BE2C (cell line): ENCODE results near the gene CFAP100.

Experiments
- DNase-seq: peaks from one replicate; pipeline ENCODE4 v3.0.0-alpha.2; 2020
- H3K27me3 ChIP-seq: fragments of 250-450 bp; sonication (Bioruptor Pico); 2 replicates; pipeline ENCODE4 v1.5.1; 2020; ENCODE audit warnings: mild to moderate bottlenecking
- H3K36me3 ChIP-seq: fragments of 250-450 bp; sonication (Bioruptor Pico); 2 replicates; pipeline ENCODE4 v1.5.1; 2020; ENCODE audit warnings: mild to moderate bottlenecking
- H3K4me1 ChIP-seq: fragments of 250-450 bp; sonication (Bioruptor Pico); 2 replicates; pipeline ENCODE4 v1.5.1; 2020
- H3K4me3 ChIP-seq: 2 replicates; pipeline ENCODE4 v1.5.1; 2011; ENCODE audit warnings: low read depth, low read length
- H3K9me3 ChIP-seq: fragments of 250-450 bp; sonication (Bioruptor Pico); 2 replicates; pipeline ENCODE4 v1.5.1; 2020
- TF ChIP-seq, protein P1 (sequence below): IDR thresholded peaks from 2 replicates; pipeline ENCODE4 v1.5.1; 2012; ENCODE audit warnings: mild to moderate bottlenecking, low read depth, low read length

CFAP100 gene

DNA sequence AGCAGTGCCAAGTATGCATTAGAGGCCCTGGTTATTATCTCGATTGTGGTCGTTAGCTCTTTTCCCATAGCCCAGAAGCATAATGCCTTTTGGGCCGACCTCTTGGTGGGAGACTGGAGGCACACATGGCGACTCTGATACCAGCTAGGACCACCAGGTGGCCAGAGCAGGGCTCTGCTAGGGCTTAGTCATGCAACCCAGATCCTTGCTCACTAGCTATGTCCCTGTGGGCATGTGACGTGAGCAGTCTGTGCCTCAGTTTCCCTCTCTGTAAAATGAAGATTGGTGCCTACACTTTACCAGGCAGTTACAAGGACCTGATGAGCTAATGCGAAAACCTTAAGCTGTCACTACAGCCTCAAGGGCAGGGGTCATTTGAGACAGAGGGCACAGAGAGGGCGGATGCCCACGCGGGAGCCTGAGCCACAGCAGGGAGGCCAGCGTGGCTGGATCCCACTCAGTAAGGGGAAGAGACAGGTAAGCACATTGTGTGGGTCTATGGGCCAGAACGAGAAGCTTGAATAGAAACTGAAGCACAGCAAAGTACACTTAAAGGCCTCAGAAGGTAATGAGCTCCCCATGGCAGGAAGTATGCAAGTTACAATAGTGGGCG, 46.3 kb upstream of the CFAP100 start:
- TF ChIP-seq, protein P1, sequence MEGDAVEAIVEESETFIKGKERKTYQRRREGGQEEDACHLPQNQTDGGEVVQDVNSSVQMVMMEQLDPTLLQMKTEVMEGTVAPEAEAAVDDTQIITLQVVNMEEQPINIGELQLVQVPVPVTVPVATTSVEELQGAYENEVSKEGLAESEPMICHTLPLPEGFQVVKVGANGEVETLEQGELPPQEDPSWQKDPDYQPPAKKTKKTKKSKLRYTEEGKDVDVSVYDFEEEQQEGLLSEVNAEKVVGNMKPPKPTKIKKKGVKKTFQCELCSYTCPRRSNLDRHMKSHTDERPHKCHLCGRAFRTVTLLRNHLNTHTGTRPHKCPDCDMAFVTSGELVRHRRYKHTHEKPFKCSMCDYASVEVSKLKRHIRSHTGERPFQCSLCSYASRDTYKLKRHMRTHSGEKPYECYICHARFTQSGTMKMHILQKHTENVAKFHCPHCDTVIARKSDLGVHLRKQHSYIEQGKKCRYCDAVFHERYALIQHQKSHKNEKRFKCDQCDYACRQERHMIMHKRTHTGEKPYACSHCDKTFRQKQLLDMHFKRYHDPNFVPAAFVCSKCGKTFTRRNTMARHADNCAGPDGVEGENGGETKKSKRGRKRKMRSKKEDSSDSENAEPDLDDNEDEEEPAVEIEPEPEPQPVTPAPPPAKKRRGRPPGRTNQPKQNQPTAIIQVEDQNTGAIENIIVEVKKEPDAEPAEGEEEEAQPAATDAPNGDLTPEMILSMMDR, result peak; percentile 45
- Histone ChIP-seq H3K9me3 (no peaks in the 10 kb centered on the region), H3K4me3 (no peak overlapping the region), H3K27me3 (no peaks in the 10 kb centered on the region), H3K4me1 (no peaks in the 10 kb centered on the region), H3K36me3 (no peaks in the 10 kb centered on the region)
- DNase-seq, result no peak

DNA sequence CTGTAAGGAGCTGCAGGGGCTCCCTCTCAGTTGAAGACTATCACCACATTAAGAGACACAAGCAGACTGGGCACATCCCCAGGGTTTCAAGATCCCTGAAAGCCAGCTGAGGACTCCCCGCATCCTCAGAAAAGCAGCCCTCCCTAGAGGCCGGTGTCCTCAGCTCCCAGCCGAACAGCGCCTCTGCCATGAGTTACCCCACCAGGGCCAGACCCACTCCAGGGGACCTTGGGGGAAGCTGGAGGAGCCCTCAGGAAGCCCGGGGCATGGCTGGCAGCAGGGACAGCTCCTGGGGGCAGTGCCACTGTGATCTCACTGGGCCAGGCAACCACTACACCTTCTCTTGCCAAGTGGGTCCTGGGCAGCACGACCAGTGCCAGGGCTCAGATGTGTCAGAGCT, 45.6 kb upstream of the CFAP100 start:
- TF ChIP-seq, protein P1, result no peak
- H3K4me3 ChIP-seq, result no peak overlapping the region
- no peaks in the 10 kb centered on the region for H3K36me3 ChIP-seq
- DNase-seq, result no peak
- no peaks in the 10 kb centered on the region for H3K4me1 ChIP-seq
- H3K9me3 ChIP-seq, result no peaks in the 10 kb centered on the region
- H3K27me3 ChIP-seq, result no peaks in the 10 kb centered on the region

DNA sequence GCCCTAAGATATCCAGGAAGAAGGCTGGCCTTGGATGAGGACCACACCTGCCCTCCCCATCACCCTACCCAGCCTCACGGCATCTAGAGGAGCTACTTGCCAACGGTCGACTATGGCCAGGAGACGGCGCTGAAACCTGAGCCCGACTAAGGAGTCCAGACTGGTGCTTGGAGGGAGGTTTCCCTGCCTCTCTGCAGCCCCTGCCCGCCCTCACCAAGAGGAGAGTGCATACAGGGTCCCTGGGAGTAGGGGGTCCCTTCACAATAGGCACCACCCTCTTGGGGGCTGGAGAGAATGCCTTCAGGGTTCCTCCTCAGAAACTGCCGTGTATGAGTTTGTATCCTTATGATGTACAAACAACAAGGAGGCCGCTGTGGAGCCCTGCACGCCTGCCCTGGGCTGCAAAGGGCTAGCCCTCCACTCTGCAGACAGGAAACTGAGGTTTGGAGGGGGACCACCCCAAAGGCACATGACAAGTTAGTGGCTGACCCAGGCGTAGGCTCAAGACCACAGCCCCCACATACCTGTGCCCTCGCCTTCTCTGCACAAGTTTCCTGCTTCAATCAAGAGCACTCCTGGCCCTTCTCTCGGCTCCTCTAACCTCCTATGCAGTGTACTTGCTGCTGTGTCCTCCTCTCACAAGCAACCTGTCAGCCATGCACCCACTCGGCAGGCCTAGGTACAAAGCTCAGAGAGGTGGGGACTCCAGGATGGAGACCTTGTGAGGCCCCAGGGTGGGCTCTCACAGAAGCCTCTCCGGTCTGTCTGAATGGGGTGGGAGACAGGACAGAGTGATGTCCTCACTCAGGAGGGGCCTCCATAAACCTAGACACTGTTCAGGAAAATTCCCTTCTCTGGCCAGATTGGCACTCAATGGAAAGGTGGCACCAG, 44.9 kb upstream of the CFAP100 start:
- Histone ChIP-seq H3K9me3 (no peaks in the 10 kb centered on the region), H3K27me3 (no peaks in the 10 kb centered on the region), H3K4me1 (peaks cover under 1% of the 10 kb centered on the region; the same call in 1 of the 2 replicates), H3K36me3 (no peaks in the 10 kb centered on the region), H3K4me3 (no peak overlapping the region)
- DNase-seq, result no peak
- TF ChIP-seq, protein P1, result no peak

DNA sequence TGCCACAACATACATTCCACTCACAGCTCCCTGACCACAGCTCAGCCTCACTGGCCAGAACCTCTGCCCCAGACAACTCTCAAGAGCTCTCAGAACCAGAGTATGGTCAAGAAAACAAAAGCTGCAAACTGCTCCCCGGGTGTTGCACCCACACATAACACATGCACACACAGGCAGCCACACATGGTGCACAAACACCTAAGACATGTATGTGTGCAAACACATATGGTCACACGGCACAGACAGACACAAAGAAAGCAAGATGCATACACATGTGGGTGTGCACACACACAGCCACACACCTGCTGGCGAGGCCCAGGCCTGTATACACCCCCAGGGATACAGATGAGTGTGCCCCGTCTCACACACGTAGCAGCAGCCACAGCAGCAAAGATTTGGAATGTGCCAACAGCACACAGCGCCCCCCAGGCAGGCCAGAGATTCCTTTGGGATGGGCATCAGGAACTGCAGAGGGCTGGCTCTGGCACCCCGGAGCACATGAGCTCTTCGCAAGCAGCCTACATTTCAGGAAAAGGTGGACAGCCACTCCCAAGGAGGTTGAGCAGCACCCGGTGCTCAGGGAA, 44.1 kb upstream of the CFAP100 start:
- H3K4me1 ChIP-seq, result peaks cover 8% of the 10 kb centered on the region
- no peak for DNase-seq
- TF ChIP-seq, protein P1, result no peak
- H3K36me3 ChIP-seq, result no peaks in the 10 kb centered on the region
- no peaks in the 10 kb centered on the region for H3K27me3 ChIP-seq
- no peaks in the 10 kb centered on the region for H3K9me3 ChIP-seq
- no peak overlapping the region for H3K4me3 ChIP-seq

DNA sequence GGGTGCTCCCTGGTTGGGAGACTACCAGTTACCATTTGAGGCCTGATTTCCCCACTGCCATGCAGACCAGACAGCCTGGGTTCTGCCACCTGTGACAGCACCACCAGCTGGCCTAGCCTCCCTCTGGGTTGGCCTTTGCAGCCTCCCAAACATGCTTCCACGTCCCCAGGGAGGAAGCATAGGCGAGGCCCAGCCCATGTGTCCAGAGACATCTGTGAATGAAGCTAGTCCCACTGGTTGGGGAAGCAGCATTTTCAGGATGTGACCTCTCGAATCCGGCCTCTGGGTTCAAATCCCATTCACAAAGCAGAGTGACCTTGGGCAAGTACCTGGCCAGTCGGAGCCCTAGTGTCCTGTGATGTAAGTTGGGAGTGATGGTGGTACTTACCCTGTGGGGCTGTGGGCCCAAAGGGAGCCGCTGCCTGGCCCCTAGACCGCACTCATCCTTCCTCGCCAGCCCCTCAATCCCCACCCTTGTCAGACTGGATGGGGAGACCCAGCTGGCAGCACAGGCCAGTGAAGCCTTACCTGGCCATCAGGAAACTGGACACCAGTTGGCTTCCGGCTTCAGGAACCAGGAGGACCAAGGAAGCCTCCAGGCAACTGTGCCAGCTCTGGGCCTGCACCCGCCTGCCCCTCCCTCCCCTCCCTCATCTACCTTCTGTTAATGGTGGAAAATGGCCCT, 43.5 kb upstream of the CFAP100 start:
- DNase-seq, result no peak
- TF ChIP-seq, protein P1, result no peak
- H3K4me1 ChIP-seq, result peaks cover 8% of the 10 kb centered on the region
- H3K4me3 ChIP-seq, result no peak overlapping the region
- H3K9me3 ChIP-seq, result no peaks in the 10 kb centered on the region
- H3K27me3 ChIP-seq, result no peaks in the 10 kb centered on the region
- no peaks in the 10 kb centered on the region for H3K36me3 ChIP-seq
